Endothelial cell of umbilical vein (primary cell): ENCODE data around the gene TPSG1.

ENCODE experiments used
- CTCF ChIP-seq, 2 donors: IDR thresholded peaks; 1 replicate in 1 of 2; 2 replicates in 1 of 2; pipeline ENCODE4 v1.5.1; 2011; ENCODE audit warnings: low read length in 2 of 2, mild to moderate bottlenecking in 2 of 2, moderate library complexity in 2 of 2, control low read depth in 1 of 2, inconsistent platforms in 1 of 2, low read depth in 1 of 2; ENCODE audit not compliant: insufficient read depth in 1 of 2; ENCODE audit errors: extremely low read depth in 1 of 2
- EZH2 ChIP-seq: IDR thresholded peaks from 2 replicates; pipeline ENCODE4 v1.6.1; 2012; ENCODE audit warnings: borderline replicate concordance, low read depth, mild to moderate bottlenecking, moderate library complexity, low read length, inconsistent platforms; ENCODE audit not compliant: severe bottlenecking
- FOS ChIP-seq: IDR thresholded peaks from 2 replicates; pipeline ENCODE4 v1.6.1; 2011; ENCODE audit warnings: mild to moderate bottlenecking, low read length, moderate library complexity, borderline replicate concordance; ENCODE audit not compliant: insufficient read depth
- GATA2 ChIP-seq: IDR thresholded peaks from 2 replicates; pipeline ENCODE4 v1.7.0; 2011; ENCODE audit warnings: low read depth, mild to moderate bottlenecking, moderate library complexity, mixed read lengths, low read length; ENCODE audit not compliant: insufficient read length, insufficient read depth
- JUN ChIP-seq: IDR thresholded peaks from 2 replicates; pipeline ENCODE4 v1.6.1; 2011; ENCODE audit warnings: borderline replicate concordance, low read depth; ENCODE audit not compliant: insufficient read length, insufficient read depth
- MAX ChIP-seq: IDR thresholded peaks from 2 replicates; pipeline ENCODE4 v1.6.1; 2011; ENCODE audit not compliant: insufficient read depth, insufficient read length
- MYC ChIP-seq: IDR thresholded peaks from one replicate; pipeline ENCODE4 v1.6.1; 2011; ENCODE audit warnings: mild to moderate bottlenecking, low read depth, low read length
- POLR2A ChIP-seq: IDR thresholded peaks from 2 replicates; pipeline ENCODE4 v1.6.1; 2012; ENCODE audit warnings: low read depth, mild to moderate bottlenecking, control low read depth, low read length
- POLR2AphosphoS5 ChIP-seq: IDR thresholded peaks from 2 replicates; pipeline ENCODE4 v1.6.1; 2012; ENCODE audit warnings: low read depth, mild to moderate bottlenecking, control low read depth, low read length, moderate library complexity; ENCODE audit not compliant: insufficient read depth

GRCh38 chr16:1212616-1213194, 12.4 kb downstream of the TPSG1 start:
- TF ChIP-seq CTCF (IDR thresholded peaks at IDR 0.05; ENCODE audit: extremely low read depth in 1 of 2, insufficient read depth in 1 of 2, low read depth in 1 of 2, low read length in 2 of 2) (no peak), POLR2AphosphoS5 (no peak), EZH2 (no peak), POLR2A (no peak), JUN (no peak), MYC (no peak), MAX (no peak), FOS (no peak), GATA2 (no peak)
